ENCODE data around the gene MACO1. TPM values are rescaled to one million over a fixed set of nuclear protein-coding genes. Genes with fewer than 3 reads are reported as not detected.
"Not testable (repeated sequence)": the region's sequence is repeated elsewhere in the genome, so short reads cannot be mapped to it uniquely, and the experiment has no call there.

Gene MACO1
- total and polyA plus RNA-seq, 2 donors from 2014 or later = 12.1 to 19.3 TPM

DNA sequence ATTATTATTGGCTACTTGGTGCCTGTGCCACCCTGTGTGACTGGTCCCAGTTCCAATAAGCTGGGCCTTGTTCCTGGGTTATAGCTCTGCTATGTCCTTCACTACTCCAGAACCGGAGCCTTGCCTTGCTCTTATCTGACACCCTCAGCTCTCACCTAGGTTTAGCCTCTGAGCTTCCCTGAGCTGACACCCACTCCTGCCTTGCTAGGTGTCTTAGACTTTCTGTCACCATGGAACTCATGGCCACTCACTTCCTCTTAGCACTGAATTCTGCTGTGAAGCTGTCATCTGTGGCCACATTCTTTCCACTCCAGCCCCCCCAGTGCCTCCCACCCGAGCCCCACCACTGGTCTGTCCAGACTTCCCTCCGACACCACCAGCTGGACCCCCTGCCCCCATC is 41.0 kb upstream of the MACO1 start:
- DNase-seq; H3K36me3 ChIP-seq (ENCODE audit: control insufficient read depth in 2 of 3, insufficient read depth in 3 of 3, low read length in 3 of 3); FAIRE-seq; H3K9me3 ChIP-seq (ENCODE audit: control insufficient read depth in 2 of 3, insufficient read depth in 1 of 3, low read length in 3 of 3); H3K4me3 ChIP-seq (ENCODE audit: low read length in 3 of 3); H3K27ac ChIP-seq (ENCODE audit: low read depth in 2 of 2, low read length in 2 of 2); H3K27me3 ChIP-seq (ENCODE audit: control insufficient read depth, insufficient read depth, low read length); H3K9ac ChIP-seq (ENCODE audit: low read length in 3 of 3); H3K4me1 ChIP-seq (ENCODE audit: control insufficient read depth in 2 of 3, insufficient read depth in 2 of 3, low read depth in 1 of 3, low read length in 3 of 3); intact Hi-C loops (cut with DNase I): not testable (repeated sequence)

DNA sequence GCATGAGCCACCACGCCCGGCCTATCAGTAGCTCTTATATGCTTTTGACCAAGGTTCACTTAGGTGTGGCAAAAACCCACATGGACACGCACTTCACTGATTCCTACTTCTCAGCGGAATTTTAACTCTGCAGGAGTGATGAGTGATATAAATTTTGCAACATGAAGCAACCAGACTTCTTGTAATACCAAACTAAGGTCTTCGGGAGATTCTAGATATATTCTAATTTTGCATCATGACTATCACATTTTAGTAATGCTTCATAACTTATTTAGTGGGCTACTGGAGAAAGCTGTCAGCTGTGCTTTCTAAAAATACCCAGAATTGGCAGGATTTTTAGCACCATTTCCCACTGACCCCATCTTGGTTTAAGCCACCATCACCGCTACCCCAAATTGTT is 37.9 kb upstream of the MACO1 start:
- H3K9me3 ChIP-seq (ENCODE audit: control insufficient read depth in 2 of 3, insufficient read depth in 1 of 3, low read length in 3 of 3) = no peaks in the 10 kb centered on the region
- intact Hi-C loops (cut with DNase I) = no loop called here
- H3K4me1 ChIP-seq (ENCODE audit: control insufficient read depth in 2 of 3, insufficient read depth in 2 of 3, low read depth in 1 of 3, low read length in 3 of 3) = no peaks in the 10 kb centered on the region
- no peak overlapping the region for H3K4me3 ChIP-seq (ENCODE audit: low read length in 3 of 3)
- H3K27ac ChIP-seq (ENCODE audit: low read depth in 2 of 2, low read length in 2 of 2) = no peak overlapping the region
- H3K36me3 ChIP-seq (ENCODE audit: control insufficient read depth in 2 of 3, insufficient read depth in 3 of 3, low read length in 3 of 3) = no peaks in the 10 kb centered on the region
- TF ChIP-seq, protein P1, sequence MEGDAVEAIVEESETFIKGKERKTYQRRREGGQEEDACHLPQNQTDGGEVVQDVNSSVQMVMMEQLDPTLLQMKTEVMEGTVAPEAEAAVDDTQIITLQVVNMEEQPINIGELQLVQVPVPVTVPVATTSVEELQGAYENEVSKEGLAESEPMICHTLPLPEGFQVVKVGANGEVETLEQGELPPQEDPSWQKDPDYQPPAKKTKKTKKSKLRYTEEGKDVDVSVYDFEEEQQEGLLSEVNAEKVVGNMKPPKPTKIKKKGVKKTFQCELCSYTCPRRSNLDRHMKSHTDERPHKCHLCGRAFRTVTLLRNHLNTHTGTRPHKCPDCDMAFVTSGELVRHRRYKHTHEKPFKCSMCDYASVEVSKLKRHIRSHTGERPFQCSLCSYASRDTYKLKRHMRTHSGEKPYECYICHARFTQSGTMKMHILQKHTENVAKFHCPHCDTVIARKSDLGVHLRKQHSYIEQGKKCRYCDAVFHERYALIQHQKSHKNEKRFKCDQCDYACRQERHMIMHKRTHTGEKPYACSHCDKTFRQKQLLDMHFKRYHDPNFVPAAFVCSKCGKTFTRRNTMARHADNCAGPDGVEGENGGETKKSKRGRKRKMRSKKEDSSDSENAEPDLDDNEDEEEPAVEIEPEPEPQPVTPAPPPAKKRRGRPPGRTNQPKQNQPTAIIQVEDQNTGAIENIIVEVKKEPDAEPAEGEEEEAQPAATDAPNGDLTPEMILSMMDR (IDR thresholded peaks at IDR 0.05; ENCODE audit: borderline replicate concordance, extremely low read depth, insufficient read depth) = no peak
- FAIRE-seq (no peak), DNase-seq (no peak)
- no peaks in the 10 kb centered on the region for H3K27me3 ChIP-seq (ENCODE audit: control insufficient read depth, insufficient read depth, low read length)
- no peak overlapping the region for H3K9ac ChIP-seq (ENCODE audit: low read length in 3 of 3)

DNA sequence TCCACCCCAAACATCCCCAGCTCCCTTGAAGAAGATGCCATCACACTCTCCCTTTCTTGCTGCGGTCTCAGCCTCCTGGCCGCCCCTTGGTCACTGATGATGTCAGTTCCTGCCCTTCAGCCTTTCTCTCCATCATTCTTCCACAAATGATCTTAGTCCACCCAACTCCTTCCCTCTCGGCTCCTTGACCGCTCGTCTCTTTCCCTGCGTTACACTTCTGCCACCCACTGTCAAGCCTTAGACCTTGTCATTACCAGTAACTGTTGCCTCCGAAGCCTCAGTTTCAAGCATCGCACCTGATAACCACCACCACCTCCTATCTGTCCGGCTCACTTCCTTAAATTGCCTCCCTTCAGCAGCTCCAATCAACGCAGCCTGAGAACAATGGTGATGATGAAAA is 33.1 kb upstream of the MACO1 start:
- not testable (repeated sequence) for H3K4me3 ChIP-seq (ENCODE audit: low read length in 3 of 3); H3K27me3 ChIP-seq (ENCODE audit: control insufficient read depth, insufficient read depth, low read length); H3K4me1 ChIP-seq (ENCODE audit: control insufficient read depth in 2 of 3, insufficient read depth in 2 of 3, low read depth in 1 of 3, low read length in 3 of 3)

DNA sequence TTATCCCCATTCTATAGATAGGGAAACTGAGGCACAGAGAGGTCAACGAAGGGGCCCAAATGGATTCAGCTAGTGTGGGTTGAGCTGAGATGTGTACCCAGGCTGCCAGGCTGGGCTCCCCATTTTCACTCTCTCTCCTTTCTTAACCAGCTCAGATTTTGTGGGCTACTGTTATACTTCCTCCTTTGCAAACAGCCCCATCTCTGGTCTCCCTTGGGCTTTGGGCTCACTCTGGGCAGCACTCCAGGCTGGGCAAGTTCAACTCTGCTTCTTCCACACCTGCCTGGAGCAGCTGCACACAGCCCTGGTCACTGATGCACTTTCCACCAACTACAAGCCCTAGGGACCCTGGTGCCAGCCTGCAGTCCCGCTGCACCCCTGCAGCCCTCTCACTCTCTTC is 32.6 kb upstream of the MACO1 start:
- H3K4me1 ChIP-seq (ENCODE audit: control insufficient read depth in 2 of 3, insufficient read depth in 2 of 3, low read depth in 1 of 3, low read length in 3 of 3); H3K9me3 ChIP-seq (ENCODE audit: control insufficient read depth in 2 of 3, insufficient read depth in 1 of 3, low read length in 3 of 3); intact Hi-C loops (cut with DNase I); H3K36me3 ChIP-seq (ENCODE audit: control insufficient read depth in 2 of 3, insufficient read depth in 3 of 3, low read length in 3 of 3); DNase-seq; FAIRE-seq; H3K27me3 ChIP-seq (ENCODE audit: control insufficient read depth, insufficient read depth, low read length); H3K4me3 ChIP-seq (ENCODE audit: low read length in 3 of 3); H3K9ac ChIP-seq (ENCODE audit: low read length in 3 of 3); H3K27ac ChIP-seq (ENCODE audit: low read depth in 2 of 2, low read length in 2 of 2): not testable (repeated sequence)

More for the DNA sequence above, 33.1 kb upstream of the MACO1 start:
- DNase-seq = peak in 1 of 5 donors; percentile 19
- intact Hi-C loops (cut with DNase I); H3K36me3 ChIP-seq (ENCODE audit: control insufficient read depth in 2 of 3, insufficient read depth in 3 of 3, low read length in 3 of 3); H3K9me3 ChIP-seq (ENCODE audit: control insufficient read depth in 2 of 3, insufficient read depth in 1 of 3, low read length in 3 of 3); H3K27ac ChIP-seq (ENCODE audit: low read depth in 2 of 2, low read length in 2 of 2); H3K9ac ChIP-seq (ENCODE audit: low read length in 3 of 3); FAIRE-seq: not testable (repeated sequence)

DNA sequence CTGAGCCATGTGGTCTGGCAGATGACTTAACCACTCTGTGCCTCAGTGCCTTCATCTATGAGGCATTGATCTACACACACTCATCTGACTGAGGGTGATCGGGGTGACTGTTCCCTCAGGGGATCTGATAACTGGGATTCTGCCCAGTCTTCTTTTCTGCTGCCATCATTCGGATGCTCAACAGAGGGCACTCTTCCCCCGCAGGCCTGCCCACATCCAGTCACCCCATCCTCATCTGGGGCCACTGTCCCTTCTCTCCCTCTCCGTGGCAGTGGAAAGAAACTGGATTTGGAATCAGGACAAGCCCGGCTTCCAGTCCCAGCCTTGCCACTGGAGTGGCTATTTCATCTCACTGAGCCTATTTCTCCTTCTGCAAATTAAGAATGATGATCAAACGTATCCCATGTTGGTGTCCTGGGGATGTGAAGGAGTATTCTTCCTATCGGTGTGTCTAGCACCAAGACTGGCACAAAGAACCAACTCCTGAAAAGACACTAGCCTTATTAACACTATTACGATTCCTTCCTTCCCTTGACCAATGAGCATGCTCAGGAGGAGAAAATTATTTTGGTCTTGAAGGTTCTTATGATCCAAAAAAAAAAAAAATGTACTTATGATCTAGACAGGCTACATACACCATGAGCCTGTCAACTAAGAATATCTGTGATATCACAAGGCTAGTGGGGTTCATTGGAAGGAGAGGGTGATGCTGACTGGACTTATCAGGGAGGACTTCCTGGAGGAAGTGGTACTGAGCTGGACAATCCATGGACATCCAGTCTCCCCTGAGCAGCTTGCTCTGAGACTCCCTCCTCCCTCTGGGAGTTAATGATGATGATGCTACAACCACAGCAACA is 27.5 kb upstream of the MACO1 start:
- H3K9ac ChIP-seq (ENCODE audit: low read length in 3 of 3); intact Hi-C loops (cut with DNase I); H3K27me3 ChIP-seq (ENCODE audit: control insufficient read depth, insufficient read depth, low read length); H3K4me1 ChIP-seq (ENCODE audit: control insufficient read depth in 2 of 3, insufficient read depth in 2 of 3, low read depth in 1 of 3, low read length in 3 of 3); DNase-seq; H3K4me3 ChIP-seq (ENCODE audit: low read length in 3 of 3); H3K27ac ChIP-seq (ENCODE audit: low read depth in 2 of 2, low read length in 2 of 2); H3K9me3 ChIP-seq (ENCODE audit: control insufficient read depth in 2 of 3, insufficient read depth in 1 of 3, low read length in 3 of 3); H3K36me3 ChIP-seq (ENCODE audit: control insufficient read depth in 2 of 3, insufficient read depth in 3 of 3, low read length in 3 of 3); FAIRE-seq: not testable (repeated sequence)
- TF ChIP-seq, protein P1 (IDR thresholded peaks at IDR 0.05; ENCODE audit: borderline replicate concordance, extremely low read depth, insufficient read depth) = peak; percentile 18

DNA sequence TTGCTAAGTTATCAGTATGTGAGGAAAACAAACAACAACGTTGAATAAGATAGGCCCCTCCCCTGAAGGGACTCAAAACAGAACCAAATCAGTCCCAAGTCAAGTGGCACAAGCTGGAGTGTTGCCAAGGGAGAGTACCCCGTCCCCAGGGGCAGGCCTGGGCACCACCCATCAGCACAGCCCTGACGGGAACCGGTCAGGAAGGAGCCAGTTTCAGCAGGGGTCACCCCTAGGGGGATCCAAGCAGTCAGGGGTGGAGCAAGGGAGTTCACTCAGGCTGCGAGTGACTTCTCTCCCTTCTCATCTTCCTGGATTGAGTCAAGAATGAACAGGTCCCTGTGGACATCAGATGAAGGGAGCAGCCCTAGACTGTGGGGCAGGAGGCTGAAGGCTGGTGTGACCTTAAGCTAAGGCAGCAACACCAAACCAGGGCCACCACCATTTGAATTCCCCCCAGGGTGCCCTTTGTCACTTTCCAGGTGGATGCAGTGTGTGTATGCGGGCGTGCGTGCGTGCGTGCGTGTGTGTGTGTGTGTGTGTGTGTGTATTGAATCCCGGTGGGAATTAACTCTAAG is 24.9 kb upstream of the MACO1 start:
- DNase-seq; H3K27ac ChIP-seq (ENCODE audit: low read depth in 2 of 2, low read length in 2 of 2); intact Hi-C loops (cut with DNase I); H3K9me3 ChIP-seq (ENCODE audit: control insufficient read depth in 2 of 3, insufficient read depth in 1 of 3, low read length in 3 of 3); H3K9ac ChIP-seq (ENCODE audit: low read length in 3 of 3); H3K27me3 ChIP-seq (ENCODE audit: control insufficient read depth, insufficient read depth, low read length); H3K4me1 ChIP-seq (ENCODE audit: control insufficient read depth in 2 of 3, insufficient read depth in 2 of 3, low read depth in 1 of 3, low read length in 3 of 3); H3K36me3 ChIP-seq (ENCODE audit: control insufficient read depth in 2 of 3, insufficient read depth in 3 of 3, low read length in 3 of 3); FAIRE-seq; H3K4me3 ChIP-seq (ENCODE audit: low read length in 3 of 3): not testable (repeated sequence)
